K562 (cell line): ENCODE measurements around the gene H3-3A. TPM values are rescaled to one million over a fixed set of nuclear protein-coding genes. Genes with fewer than 3 reads are reported as not detected.

Source experiments
- EP300 ChIP-seq: IDR thresholded peaks from 2 replicates; pipeline ENCODE4 v1.6.1; 2012; ENCODE audit warnings: low read length, improper control_type of control experiment
- FOXP1 ChIP-seq: sonication (generic); formaldehyde crosslinking; IDR thresholded peaks from 2 replicates; pipeline ENCODE4 v1.8.0; 2022; ENCODE audit warnings: mild to moderate bottlenecking, missing genetic modification reagents
- HCFC1 ChIP-seq: IDR thresholded peaks from 2 replicates; pipeline ENCODE4 v1.6.1; 2012; ENCODE audit warnings: low read depth, low read length, improper control_type of control experiment
- NR4A1 ChIP-seq, 2 experiments: fragments of 250-450 bp in 1 of 2; fragments of 450-650 bp in 1 of 2; sonication (Bioruptor Pico) in 1 of 2; IDR thresholded peaks; 2 replicates each; pipeline versions ENCODE4 v1.4.0 to v1.6.1; 2016 to 2020; ENCODE audit warnings: mild to moderate bottlenecking in 2 of 2, missing compliant biosample characterization in 1 of 2, missing genetic modification characterization in 1 of 2, moderate library complexity in 1 of 2
- POLR2G ChIP-seq: fragments of 200-400 bp; formaldehyde crosslinking; IDR thresholded peaks from 2 replicates; pipeline ENCODE4 v1.6.1; 2017; ENCODE audit warnings: low read depth, mild to moderate bottlenecking, antibody characterized with exemption, low read length, moderate library complexity
- PTTG1 ChIP-seq: fragments of 450-650 bp; IDR thresholded peaks from 2 replicates; pipeline ENCODE4 v1.6.1; 2016; ENCODE audit warnings: low read depth, mild to moderate bottlenecking, missing genetic modification characterization, missing compliant biosample characterization
- SRF ChIP-seq, 2 experiments: fragments of 250-450, 450-650 bp in 1 of 2; sonication (Bioruptor Pico) in 1 of 2; sonication (generic) in 1 of 2; formaldehyde crosslinking; IDR thresholded peaks; 2 replicates each; pipeline versions ENCODE4 v1.5.0 to v1.5.1; 2020 to 2022; ENCODE audit warnings: mild to moderate bottlenecking in 1 of 2, missing genetic modification reagents in 1 of 2
- TGIF2 ChIP-seq: sonication (generic); formaldehyde crosslinking; IDR thresholded peaks from 2 replicates; pipeline ENCODE4 v1.8.1; 2022; ENCODE audit warnings: mild to moderate bottlenecking, missing genetic modification reagents, moderate library complexity
- polyA plus RNA-seq, 8 experiments: library from polyadenylated mRNA; depleted of rRNA in 4 of 8; stranded (reverse) in 5 of 8; unstranded in 3 of 8; fragments of >200 nt; fragmentation: Nextera tagmentation in 2 of 8; fragmentation: Illumina TruSeq in 1 of 8; extraction: Ambion mirVana in 2 of 8; extraction: Trizol in 1 of 8; gene quantifications; 2 replicates each; pipeline versions ENCODE4 v1.2.1 to v1.2.3, GENCODE V29; 2011 to 2014; ENCODE audit warnings: inconsistent platforms in 1 of 8, missing spikeins in 1 of 8
- total RNA-seq, 7 experiments: library from RNA; depleted of rRNA in 6 of 7; stranded (reverse); fragments of >200 nt in 6 of 7; fragmentation: Illumina TruSeq in 2 of 7; extraction: Trizol in 2 of 7; gene quantifications; 2 replicates each; pipeline versions ENCODE4 v1.2.1 to v1.2.3, GENCODE V29; 2011 to 2021; ENCODE audit warnings: low replicate concordance in 1 of 7
- TF ChIP-seq, protein P1 (sequence below): fragments of 200-600 bp; sonication (generic); IDR thresholded peaks from one replicate; pipeline ENCODE4 v1.6.1; 2012; ENCODE audit warnings: mild to moderate bottlenecking, low read depth, low read length, inconsistent platforms
- TF ChIP-seq, protein P2 (sequence below): sonication (generic); formaldehyde crosslinking; IDR thresholded peaks from 2 replicates; pipeline ENCODE4 v1.8.0; 2022; ENCODE audit warnings: missing genetic modification reagents, mild to moderate bottlenecking, borderline replicate concordance
- TF ChIP-seq, protein P3 (sequence below): fragments of 250-450 bp; sonication (Bioruptor Pico); IDR thresholded peaks from 2 replicates; pipeline ENCODE4 v1.4.0; 2020; ENCODE audit warnings: mild to moderate bottlenecking, moderate library complexity

The H3-3A gene
- total and polyA plus RNA-seq, 9 of the 15 experiments (the other 6 are each of a cell fraction or from before 2014, with no cell fraction given) = 426 to 1,083 (median 591) TPM

DNA sequence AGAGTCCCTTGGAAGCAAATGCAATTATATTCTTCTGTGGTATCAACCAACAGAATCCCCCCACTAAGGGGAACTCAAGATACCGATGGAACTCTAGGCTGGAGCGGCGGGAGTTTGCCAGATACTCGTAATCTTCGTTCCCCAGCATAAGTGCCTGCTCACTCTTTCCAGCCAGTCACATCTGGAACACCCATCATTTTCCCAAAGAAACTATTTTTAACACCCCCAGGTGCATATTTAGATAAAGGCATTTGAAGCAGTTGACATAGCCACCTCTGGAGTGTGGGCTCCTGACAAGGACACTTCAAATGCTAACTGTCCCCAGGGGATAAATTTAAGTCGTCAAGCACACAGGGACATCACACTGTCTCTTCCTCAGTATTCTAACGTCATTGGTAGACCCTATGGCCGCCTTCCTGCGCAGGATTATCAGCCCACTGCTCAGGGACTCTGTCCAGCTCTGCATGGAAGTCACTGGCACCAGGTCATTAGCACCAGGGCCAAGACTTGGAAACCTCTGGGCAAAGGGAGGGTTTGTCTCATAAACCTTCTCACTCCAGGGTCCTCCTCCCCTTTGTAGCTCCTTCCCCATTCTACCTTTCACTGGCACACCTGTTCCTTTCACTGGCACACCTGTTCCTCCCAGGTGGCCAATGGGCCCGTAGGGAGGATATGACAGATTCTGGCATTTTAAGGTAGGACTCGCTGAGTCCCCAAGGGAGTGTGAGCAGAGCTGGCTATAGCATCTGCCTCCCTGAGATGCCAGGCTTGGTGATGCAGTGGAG, 48.8 kb downstream of the H3-3A start (continued):
- TF ChIP-seq, protein P1, sequence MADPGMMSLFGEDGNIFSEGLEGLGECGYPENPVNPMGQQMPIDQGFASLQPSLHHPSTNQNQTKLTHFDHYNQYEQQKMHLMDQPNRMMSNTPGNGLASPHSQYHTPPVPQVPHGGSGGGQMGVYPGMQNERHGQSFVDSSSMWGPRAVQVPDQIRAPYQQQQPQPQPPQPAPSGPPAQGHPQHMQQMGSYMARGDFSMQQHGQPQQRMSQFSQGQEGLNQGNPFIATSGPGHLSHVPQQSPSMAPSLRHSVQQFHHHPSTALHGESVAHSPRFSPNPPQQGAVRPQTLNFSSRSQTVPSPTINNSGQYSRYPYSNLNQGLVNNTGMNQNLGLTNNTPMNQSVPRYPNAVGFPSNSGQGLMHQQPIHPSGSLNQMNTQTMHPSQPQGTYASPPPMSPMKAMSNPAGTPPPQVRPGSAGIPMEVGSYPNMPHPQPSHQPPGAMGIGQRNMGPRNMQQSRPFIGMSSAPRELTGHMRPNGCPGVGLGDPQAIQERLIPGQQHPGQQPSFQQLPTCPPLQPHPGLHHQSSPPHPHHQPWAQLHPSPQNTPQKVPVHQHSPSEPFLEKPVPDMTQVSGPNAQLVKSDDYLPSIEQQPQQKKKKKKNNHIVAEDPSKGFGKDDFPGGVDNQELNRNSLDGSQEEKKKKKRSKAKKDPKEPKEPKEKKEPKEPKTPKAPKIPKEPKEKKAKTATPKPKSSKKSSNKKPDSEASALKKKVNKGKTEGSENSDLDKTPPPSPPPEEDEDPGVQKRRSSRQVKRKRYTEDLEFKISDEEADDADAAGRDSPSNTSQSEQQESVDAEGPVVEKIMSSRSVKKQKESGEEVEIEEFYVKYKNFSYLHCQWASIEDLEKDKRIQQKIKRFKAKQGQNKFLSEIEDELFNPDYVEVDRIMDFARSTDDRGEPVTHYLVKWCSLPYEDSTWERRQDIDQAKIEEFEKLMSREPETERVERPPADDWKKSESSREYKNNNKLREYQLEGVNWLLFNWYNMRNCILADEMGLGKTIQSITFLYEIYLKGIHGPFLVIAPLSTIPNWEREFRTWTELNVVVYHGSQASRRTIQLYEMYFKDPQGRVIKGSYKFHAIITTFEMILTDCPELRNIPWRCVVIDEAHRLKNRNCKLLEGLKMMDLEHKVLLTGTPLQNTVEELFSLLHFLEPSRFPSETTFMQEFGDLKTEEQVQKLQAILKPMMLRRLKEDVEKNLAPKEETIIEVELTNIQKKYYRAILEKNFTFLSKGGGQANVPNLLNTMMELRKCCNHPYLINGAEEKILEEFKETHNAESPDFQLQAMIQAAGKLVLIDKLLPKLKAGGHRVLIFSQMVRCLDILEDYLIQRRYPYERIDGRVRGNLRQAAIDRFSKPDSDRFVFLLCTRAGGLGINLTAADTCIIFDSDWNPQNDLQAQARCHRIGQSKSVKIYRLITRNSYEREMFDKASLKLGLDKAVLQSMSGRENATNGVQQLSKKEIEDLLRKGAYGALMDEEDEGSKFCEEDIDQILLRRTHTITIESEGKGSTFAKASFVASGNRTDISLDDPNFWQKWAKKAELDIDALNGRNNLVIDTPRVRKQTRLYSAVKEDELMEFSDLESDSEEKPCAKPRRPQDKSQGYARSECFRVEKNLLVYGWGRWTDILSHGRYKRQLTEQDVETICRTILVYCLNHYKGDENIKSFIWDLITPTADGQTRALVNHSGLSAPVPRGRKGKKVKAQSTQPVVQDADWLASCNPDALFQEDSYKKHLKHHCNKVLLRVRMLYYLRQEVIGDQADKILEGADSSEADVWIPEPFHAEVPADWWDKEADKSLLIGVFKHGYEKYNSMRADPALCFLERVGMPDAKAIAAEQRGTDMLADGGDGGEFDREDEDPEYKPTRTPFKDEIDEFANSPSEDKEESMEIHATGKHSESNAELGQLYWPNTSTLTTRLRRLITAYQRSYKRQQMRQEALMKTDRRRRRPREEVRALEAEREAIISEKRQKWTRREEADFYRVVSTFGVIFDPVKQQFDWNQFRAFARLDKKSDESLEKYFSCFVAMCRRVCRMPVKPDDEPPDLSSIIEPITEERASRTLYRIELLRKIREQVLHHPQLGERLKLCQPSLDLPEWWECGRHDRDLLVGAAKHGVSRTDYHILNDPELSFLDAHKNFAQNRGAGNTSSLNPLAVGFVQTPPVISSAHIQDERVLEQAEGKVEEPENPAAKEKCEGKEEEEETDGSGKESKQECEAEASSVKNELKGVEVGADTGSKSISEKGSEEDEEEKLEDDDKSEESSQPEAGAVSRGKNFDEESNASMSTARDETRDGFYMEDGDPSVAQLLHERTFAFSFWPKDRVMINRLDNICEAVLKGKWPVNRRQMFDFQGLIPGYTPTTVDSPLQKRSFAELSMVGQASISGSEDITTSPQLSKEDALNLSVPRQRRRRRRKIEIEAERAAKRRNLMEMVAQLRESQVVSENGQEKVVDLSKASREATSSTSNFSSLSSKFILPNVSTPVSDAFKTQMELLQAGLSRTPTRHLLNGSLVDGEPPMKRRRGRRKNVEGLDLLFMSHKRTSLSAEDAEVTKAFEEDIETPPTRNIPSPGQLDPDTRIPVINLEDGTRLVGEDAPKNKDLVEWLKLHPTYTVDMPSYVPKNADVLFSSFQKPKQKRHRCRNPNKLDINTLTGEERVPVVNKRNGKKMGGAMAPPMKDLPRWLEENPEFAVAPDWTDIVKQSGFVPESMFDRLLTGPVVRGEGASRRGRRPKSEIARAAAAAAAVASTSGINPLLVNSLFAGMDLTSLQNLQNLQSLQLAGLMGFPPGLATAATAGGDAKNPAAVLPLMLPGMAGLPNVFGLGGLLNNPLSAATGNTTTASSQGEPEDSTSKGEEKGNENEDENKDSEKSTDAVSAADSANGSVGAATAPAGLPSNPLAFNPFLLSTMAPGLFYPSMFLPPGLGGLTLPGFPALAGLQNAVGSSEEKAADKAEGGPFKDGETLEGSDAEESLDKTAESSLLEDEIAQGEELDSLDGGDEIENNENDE = no peak
- TF ChIP-seq FOXP1 (CRISPR knock-in tag) (no peak), EP300 (peak; percentile 98), POLR2G (no peak), HCFC1 (no peak), NR4A1 (CRISPR knock-in tag; IDR thresholded peaks at IDR 0.05) (no peak; the same call in 1 of the 2 replicates), NR4A1 (tag; IDR thresholded peaks at IDR 0.05) (peak; percentile 67), SRF (CRISPR knock-in tag; IDR thresholded peaks at IDR 0.05) (no peak), PTTG1 (tag) (no peak), TGIF2 (CRISPR knock-in tag) (no peak)
- TF ChIP-seq, protein P2, sequence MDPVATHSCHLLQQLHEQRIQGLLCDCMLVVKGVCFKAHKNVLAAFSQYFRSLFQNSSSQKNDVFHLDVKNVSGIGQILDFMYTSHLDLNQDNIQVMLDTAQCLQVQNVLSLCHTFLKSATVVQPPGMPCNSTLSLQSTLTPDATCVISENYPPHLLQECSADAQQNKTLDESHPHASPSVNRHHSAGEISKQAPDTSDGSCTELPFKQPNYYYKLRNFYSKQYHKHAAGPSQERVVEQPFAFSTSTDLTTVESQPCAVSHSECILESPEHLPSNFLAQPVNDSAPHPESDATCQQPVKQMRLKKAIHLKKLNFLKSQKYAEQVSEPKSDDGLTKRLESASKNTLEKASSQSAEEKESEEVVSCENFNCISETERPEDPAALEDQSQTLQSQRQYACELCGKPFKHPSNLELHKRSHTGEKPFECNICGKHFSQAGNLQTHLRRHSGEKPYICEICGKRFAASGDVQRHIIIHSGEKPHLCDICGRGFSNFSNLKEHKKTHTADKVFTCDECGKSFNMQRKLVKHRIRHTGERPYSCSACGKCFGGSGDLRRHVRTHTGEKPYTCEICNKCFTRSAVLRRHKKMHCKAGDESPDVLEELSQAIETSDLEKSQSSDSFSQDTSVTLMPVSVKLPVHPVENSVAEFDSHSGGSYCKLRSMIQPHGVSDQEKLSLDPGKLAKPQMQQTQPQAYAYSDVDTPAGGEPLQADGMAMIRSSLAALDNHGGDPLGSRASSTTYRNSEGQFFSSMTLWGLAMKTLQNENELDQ = no peak
- TF ChIP-seq, protein P3, sequence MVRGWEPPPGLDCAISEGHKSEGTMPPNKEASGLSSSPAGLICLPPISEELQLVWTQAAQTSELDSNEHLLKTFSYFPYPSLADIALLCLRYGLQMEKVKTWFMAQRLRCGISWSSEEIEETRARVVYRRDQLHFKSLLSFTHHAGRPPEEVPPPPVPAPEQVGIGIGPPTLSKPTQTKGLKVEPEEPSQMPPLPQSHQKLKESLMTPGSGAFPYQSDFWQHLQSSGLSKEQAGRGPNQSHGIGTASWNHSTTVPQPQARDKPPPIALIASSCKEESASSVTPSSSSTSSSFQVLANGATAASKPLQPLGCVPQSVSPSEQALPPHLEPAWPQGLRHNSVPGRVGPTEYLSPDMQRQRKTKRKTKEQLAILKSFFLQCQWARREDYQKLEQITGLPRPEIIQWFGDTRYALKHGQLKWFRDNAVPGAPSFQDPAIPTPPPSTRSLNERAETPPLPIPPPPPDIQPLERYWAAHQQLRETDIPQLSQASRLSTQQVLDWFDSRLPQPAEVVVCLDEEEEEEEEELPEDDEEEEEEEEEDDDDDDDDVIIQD (CRISPR knock-in tag) = no peak
